Neuronal stem cell (in vitro differentiated cells): ENCODE data around the gene FAM25G.
"Not testable (repeated sequence)": the region's sequence is repeated elsewhere in the genome, so short reads cannot be mapped to it uniquely, and the experiment has no call there.

ENCODE experiments used
- DNase-seq: peaks from one replicate; pipeline ENCODE4 v3.0.0-alpha.2; 2013; ENCODE audit warnings: low spot score
- H2AFZ ChIP-seq: one replicate; pipeline ENCODE4 v1.6.1; 2013; ENCODE audit warnings: mild to moderate bottlenecking, low read length, inconsistent platforms
- H2AK5ac ChIP-seq: 2 replicates; pipeline ENCODE4 v1.6.1; 2013; ENCODE audit warnings: low read depth, mild to moderate bottlenecking, inconsistent platforms, low read length, moderate library complexity, mixed read lengths
- H2BK120ac ChIP-seq: 2 replicates; pipeline ENCODE4 v1.6.1; 2013; ENCODE audit warnings: low read depth, mild to moderate bottlenecking, inconsistent platforms, low read length, moderate library complexity, mixed read lengths
- H2BK12ac ChIP-seq: one replicate; pipeline ENCODE4 v1.6.1; 2013; ENCODE audit warnings: low read length, inconsistent platforms
- H2BK15ac ChIP-seq: 2 replicates; pipeline ENCODE4 v1.6.1; 2013; ENCODE audit warnings: mild to moderate bottlenecking, low read length, inconsistent platforms, mixed read lengths
- H2BK5ac ChIP-seq: one replicate; pipeline ENCODE4 v1.6.1; 2013; ENCODE audit warnings: inconsistent platforms, mild to moderate bottlenecking, low read length, moderate library complexity
- H3K14ac ChIP-seq: one replicate; pipeline ENCODE4 v1.6.1; 2013; ENCODE audit warnings: low read length, inconsistent platforms
- H3K18ac ChIP-seq: 2 replicates; pipeline ENCODE4 v1.6.1; 2013; ENCODE audit warnings: low read length, inconsistent platforms
- H3K23ac ChIP-seq: 2 replicates; pipeline ENCODE4 v1.6.1; 2013; ENCODE audit warnings: low read depth, mild to moderate bottlenecking, mixed read lengths, low read length, inconsistent platforms; ENCODE audit not compliant: poor library complexity
- H3K27ac ChIP-seq: replicated peaks from 3 replicates; pipeline ENCODE4 v1.5.1; 2013; ENCODE audit warnings: low read length, inconsistent platforms
- H3K27me3 ChIP-seq, 3 experiments: 2 replicates each; pipeline ENCODE4 v1.6.1; 2013; ENCODE audit warnings: low read length in 3 of 3, mild to moderate bottlenecking in 2 of 3, inconsistent platforms in 1 of 3, low read depth in 1 of 3, mixed read lengths in 1 of 3, moderate library complexity in 1 of 3; ENCODE audit not compliant: control insufficient read depth in 3 of 3, insufficient read depth in 3 of 3
- H3K36me3 ChIP-seq, 2 donors: replicated peaks in 1 of 2; 2 replicates each; pipeline ENCODE4 v1.6.1; 2013; ENCODE audit warnings: low read length in 2 of 2; ENCODE audit not compliant: control insufficient read depth in 2 of 2, insufficient read depth in 2 of 2
- H3K4ac ChIP-seq: 2 replicates; pipeline ENCODE4 v1.6.1; 2013; ENCODE audit warnings: inconsistent platforms, mild to moderate bottlenecking, low read length, moderate library complexity
- H3K4me1 ChIP-seq, 2 donors: 1 replicate in 1 of 2; 2 replicates in 1 of 2; pipeline ENCODE4 v1.6.1; 2013; ENCODE audit warnings: low read length in 2 of 2, low read depth in 1 of 2; ENCODE audit not compliant: control insufficient read depth in 2 of 2, insufficient read depth in 1 of 2
- H3K4me2 ChIP-seq: one replicate; pipeline ENCODE4 v1.6.1; 2013; ENCODE audit warnings: mild to moderate bottlenecking, low read length, inconsistent platforms; ENCODE audit not compliant: insufficient read depth, poor library complexity, severe bottlenecking
- H3K4me3 ChIP-seq, 2 donors: 2 replicates each; pipeline ENCODE4 v1.5.1; 2013; ENCODE audit warnings: low read length in 2 of 2, mild to moderate bottlenecking in 2 of 2, inconsistent platforms in 1 of 2, moderate library complexity in 1 of 2
- H3K79me1 ChIP-seq: one replicate; pipeline ENCODE4 v1.6.1; 2013; ENCODE audit warnings: low read depth, mild to moderate bottlenecking, inconsistent platforms, low read length, moderate library complexity
- H3K9ac ChIP-seq: one replicate; pipeline ENCODE4 v1.6.1; 2013; ENCODE audit warnings: mild to moderate bottlenecking, low read depth, low read length, inconsistent platforms; ENCODE audit not compliant: poor library complexity
- H3K9me3 ChIP-seq, 2 donors: replicated peaks in 1 of 2; 2 replicates each; pipeline versions ENCODE3 to v1.6.1; 2013; ENCODE audit warnings: low read length in 2 of 2, mild to moderate bottlenecking in 2 of 2, inconsistent platforms in 1 of 2, low read depth in 1 of 2, mixed read lengths in 1 of 2, moderate library complexity in 1 of 2; ENCODE audit not compliant: control insufficient read depth in 2 of 2, insufficient read depth in 1 of 2
- H4K8ac ChIP-seq: one replicate; pipeline ENCODE4 v1.6.1; 2013; ENCODE audit warnings: low read depth, mild to moderate bottlenecking, inconsistent platforms, low read length, moderate library complexity
- H4K91ac ChIP-seq: one replicate; pipeline ENCODE4 v1.6.1; 2013; ENCODE audit warnings: low read length, low read depth, mild to moderate bottlenecking, inconsistent platforms; ENCODE audit not compliant: poor library complexity
- WGBS, 2 donors: extraction: QIAGEN DNeasy Blood & Tissue Kit; methylation state at CpG; one replicate each; pipeline ENCODE4 v1.1.7; 2013; ENCODE audit warnings: missing lambda C conversion rate in 2 of 2, mixed read lengths in 1 of 2; ENCODE audit not compliant: insufficient read length in 2 of 2, insufficient replicate concordance in 1 of 2; ENCODE audit errors: extremely low coverage in 2 of 2; 5-methylcytosine and 5-hydroxymethylcytosine counted together

FAM25G gene

DNA sequence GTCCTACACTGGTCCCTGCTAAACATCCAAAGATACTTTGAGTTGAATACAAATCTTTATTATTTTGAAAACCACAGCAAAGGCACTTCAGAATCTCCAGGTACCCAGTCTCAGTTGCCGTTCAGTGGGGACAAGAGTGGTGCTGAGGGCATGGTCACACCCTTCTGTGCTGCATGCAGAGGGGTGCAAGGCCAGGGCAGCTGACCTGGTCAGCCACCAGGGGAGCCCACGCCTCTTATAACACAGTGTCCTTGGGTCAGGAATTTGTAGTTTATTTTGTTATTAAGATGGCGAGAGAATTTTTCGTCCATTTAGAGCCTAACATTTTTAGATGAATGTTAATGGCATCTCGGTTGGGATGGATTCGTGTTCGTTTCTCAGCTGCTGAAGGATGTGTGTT lies 23.5 kb downstream of the FAM25G start:
- H3K18ac ChIP-seq, H3K27ac ChIP-seq, H2BK12ac ChIP-seq, H2BK15ac ChIP-seq, H2AK5ac ChIP-seq, H3K79me1 ChIP-seq, H3K14ac ChIP-seq, DNase-seq, H4K8ac ChIP-seq, H4K91ac ChIP-seq, H3K9ac ChIP-seq, H2BK120ac ChIP-seq, H2BK5ac ChIP-seq, H3K4me2 ChIP-seq, H3K36me3 ChIP-seq, H3K27me3 ChIP-seq, H3K4me1 ChIP-seq, H3K4ac ChIP-seq, H3K4me3 ChIP-seq, H2AFZ ChIP-seq, H3K23ac ChIP-seq, H3K9me3 ChIP-seq: not testable (repeated sequence)
- WGBS, 2 donors: no CpG with 5 or more reads among the region's 7 CpGs

DNA sequence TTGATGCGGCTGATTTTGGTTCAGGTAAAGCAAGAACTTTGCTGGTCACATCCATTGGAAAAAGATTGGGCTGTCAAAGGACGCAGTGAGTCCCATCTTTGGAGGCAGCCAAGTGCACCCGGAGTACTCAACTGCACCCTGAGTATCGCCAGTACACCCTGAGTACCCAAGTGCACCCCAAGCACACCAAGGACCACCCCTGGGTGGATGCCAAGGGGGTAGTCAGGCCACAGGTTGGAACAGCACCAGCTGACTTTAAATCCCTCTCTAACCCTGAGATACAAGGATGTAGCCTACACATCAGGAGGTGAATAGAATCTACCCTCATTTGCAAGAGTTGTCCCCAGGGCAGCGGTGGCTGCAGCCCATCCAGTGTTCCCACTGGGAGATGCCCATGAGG lies 24.0 kb downstream of the FAM25G start:
- not testable (repeated sequence) for H3K4ac ChIP-seq, H3K9me3 ChIP-seq, H2BK12ac ChIP-seq, H3K27ac ChIP-seq, DNase-seq, H3K4me2 ChIP-seq, H2AFZ ChIP-seq, H4K8ac ChIP-seq, H3K14ac ChIP-seq, H3K79me1 ChIP-seq, H3K4me3 ChIP-seq, H3K18ac ChIP-seq, H2AK5ac ChIP-seq, H2BK15ac ChIP-seq, H3K23ac ChIP-seq, H2BK5ac ChIP-seq, H3K27me3 ChIP-seq, H4K91ac ChIP-seq, H2BK120ac ChIP-seq, H3K4me1 ChIP-seq, H3K9ac ChIP-seq, H3K36me3 ChIP-seq
- no CpG with 5 or more reads among the region's 5 CpGs for WGBS, 2 donors

DNA sequence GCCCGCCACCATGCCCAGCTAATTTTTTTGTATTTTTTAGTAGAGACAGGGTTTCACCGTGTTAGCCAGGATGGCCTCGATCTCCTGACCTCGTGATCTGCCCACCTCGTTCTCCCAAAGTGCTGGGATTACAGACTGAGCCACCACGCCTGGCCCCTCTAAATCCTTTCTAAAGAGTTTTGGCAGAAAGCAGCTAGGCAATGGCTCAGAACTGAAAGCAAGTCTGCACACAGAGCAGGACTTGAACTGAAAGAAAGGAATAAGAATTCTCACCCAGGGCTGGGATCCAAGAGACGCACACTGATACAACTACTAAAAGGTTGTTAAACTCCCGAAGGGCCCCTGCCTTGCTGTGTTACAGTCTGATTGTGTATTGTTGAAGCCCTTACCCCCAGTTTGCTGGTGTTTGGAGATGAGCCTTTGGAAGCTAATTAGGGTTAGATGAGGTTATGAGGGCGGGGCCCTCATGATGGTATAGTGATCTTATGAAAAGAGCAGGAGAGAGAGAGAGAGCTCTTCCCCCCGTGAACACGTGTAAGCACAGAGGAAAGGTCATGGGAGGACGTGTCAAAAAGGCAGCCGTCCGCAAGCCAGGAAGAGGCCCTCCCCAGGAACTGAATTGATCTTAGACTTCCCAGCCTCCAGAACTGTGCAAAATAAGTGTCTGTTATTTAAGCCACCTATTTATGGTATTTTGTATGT lies 26.1 kb downstream of the FAM25G start:
- H3K14ac ChIP-seq, H2AK5ac ChIP-seq, H4K91ac ChIP-seq, H3K4me1 ChIP-seq, H2BK12ac ChIP-seq, H3K23ac ChIP-seq, H4K8ac ChIP-seq, H3K4me2 ChIP-seq, H3K27ac ChIP-seq, H3K4me3 ChIP-seq, H2BK5ac ChIP-seq, DNase-seq, H2BK120ac ChIP-seq, H2BK15ac ChIP-seq, H3K36me3 ChIP-seq, H2AFZ ChIP-seq, H3K27me3 ChIP-seq, H3K4ac ChIP-seq, H3K79me1 ChIP-seq, H3K9ac ChIP-seq, H3K18ac ChIP-seq, H3K9me3 ChIP-seq: not testable (repeated sequence)
- no CpG with 5 or more reads among the region's 14 CpGs for WGBS, 2 donors

DNA sequence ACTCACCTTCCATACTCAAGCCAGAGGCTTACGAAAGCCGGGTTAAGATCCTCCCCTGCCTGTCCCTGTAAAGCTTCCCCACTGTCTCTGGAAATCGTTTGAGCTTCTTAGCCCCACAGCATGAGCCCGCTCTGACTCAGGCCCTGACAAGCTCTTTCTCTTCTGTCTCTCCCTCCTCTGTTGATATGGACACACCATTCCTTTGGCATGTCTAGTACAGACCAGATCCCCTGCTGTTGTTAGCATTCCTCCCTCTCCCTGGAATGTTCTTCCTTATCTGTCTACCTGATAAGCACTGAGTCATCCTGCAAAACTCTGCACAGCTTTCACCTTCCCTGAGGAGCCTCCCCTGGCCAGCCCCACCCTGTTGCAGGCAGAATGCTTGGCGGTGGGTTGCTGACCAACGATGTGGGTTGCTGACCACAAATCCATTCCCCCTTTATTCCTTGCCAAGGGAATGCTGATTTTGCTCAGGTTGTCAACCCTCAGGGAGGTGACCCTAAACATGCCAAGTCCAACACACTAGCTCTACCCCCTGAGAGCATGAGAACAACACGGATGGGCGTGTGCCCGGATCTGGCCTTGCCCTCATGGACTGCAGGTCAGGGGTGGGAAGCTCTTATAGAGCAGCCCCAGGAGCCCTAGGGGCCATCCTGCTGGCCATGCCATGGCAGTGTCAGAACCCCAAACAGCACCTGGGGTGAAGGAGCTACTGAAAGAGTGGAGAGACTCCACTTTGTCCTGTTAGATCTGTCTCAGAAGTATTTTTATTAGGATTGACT lies 28.7 kb downstream of the FAM25G start:
- H3K14ac ChIP-seq, H3K23ac ChIP-seq, H3K9me3 ChIP-seq, H3K79me1 ChIP-seq, H2AFZ ChIP-seq, H3K4me2 ChIP-seq, H3K4ac ChIP-seq, H2BK5ac ChIP-seq, H3K36me3 ChIP-seq, DNase-seq, H3K27me3 ChIP-seq, H4K91ac ChIP-seq, H4K8ac ChIP-seq, H2BK120ac ChIP-seq, H3K9ac ChIP-seq, H3K27ac ChIP-seq, H3K18ac ChIP-seq, H2AK5ac ChIP-seq, H3K4me1 ChIP-seq, H2BK15ac ChIP-seq, H3K4me3 ChIP-seq, H2BK12ac ChIP-seq: not testable (repeated sequence)
- no CpG with 5 or more reads among the region's 9 CpGs for WGBS, 2 donors
